GM18907 (cell line): ENCODE measurements around the gene C1QTNF12.

Experiments
- ATAC-seq: cut with Tn5 transposase; IDR thresholded peaks from one replicate; pipeline ENCODE4 v1.9.1; 2021; ENCODE audit warnings: mild to moderate bottlenecking, moderate library complexity; ENCODE audit not compliant: unreplicated experiment

The C1QTNF12 gene

DNA sequence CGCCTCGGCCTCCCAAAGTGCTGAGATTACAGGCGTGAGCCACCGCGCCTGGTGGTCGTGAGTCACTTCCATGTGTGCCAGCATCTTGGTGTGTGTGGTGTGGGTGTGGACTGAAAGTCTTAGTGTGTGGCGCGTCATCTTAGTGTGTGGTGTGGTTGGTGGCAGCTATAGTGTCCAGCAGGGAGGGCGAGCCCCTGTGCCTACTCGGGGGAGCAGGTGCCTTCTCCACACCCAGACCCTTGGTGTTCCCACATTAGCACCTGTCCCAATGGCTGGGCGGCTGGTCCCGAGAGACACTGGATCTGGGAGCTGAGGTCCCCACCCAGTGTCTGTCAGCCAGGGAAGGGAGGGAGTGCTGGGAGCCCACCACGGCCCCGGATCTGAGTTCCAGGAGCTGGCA lies 36.5 kb upstream of the C1QTNF12 start:
- ATAC-seq: no peak

DNA sequence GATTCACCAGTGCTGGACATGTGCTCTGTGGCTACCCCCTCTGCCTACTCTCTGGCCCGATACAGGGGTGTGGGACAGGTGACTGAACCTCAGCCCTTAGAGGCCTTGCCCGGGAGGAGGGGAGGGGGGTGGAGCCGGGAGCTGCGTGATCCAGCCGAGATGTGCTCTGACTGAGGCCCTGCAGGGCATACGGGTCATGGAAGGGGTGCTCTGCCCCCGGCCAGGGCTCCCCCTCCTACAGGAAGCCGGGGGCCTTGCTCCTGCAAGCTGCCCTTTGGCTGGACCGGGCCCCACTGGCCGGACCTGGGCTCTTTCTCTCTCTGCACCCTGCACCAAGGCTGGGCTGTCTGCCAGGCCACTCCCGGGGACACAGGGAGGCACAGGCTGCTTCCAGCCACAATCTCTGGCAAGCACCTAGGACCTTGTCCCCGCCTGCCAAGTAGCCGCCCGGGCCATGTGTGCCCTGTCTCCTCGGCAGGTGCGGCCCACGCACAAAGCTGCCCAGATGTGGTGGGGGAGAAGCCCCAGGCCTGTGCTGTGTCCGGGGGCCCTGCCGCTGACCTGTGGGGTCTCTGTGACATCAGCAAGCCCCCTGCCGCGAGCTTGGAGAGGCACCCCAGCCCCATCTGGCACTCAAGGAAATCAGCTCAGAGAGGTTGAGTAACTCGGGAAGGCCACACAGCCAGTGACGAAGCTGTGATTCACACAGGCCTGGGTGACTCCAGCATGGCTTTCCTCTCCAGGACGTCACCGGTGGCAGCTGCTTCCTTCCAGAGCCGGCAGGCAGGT lies 35.2 kb upstream of the C1QTNF12 start:
- ATAC-seq: no peak

DNA sequence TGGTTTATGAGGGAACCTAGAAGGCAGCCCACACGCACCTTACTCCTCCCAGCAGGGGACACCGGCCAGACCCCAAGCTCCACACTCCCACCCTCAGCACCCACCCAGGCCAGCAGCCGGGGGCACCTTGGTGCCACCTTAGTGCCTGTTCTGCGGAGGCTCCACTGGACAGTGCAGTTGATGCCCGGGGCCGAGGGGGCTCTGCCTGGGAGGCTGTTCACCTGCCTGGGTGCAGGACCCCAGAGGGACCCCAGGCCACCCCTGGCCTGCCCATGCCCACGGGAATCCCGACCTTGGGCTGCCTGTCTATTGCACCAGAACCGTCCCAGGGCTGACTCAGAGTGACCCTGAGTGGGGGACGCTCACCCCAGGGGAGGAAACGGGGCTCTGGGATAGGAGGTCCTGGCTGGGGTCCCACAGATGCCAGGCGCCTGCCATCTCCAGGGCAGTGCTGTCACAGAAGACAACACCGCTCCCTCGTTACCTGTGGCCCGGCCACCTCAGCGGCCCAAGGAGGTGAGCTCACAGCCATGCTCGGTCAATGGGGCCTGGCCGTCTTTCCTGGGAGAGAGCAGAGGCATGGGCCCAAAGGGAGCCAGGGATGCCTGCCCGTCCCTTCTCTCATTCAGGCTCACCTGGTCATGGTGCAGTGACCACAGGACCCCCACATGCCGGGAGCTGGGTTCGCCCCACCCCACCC lies 34.4 kb upstream of the C1QTNF12 start:
- ATAC-seq: no peak

DNA sequence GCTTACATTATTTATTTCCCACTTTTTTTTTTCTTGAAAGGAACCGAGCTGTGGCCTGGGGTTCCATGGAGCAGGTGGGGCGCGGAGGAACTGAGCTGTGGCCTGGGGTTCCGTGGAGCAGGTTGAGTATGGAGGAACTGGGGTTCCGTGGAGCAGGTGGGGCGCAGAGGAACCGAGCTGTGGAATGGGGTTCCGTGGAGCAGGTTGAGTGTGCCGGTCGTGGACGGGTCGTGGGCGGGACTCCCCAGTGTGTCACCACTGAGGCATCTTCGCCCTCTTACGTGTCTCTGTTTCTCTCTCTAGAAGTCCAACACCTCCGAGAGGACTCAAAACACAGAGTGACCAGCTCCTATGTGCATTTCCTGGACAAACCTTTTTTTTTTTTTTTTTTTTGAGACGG lies 32.5 kb upstream of the C1QTNF12 start:
- no peak for ATAC-seq

DNA sequence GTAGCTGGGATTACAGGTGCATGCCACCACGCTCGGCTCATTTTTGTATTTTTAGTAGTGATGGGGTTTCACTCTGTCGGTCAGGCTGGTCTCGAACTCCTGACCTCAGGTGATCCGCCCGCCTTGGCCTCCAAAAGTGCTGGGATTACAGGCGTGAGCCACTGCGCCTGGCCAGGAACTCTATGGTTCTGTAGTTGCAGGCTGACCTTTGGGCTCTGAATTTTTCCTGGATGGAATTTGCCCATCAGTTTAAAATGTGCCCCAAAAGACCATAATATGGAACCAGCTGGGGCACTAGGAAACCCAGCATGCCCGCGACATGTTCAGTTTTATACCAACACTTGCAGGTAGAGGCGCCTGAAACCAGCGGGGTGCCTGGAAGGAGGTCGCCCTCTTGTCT lies 32.1 kb upstream of the C1QTNF12 start:
- no peak for ATAC-seq

DNA sequence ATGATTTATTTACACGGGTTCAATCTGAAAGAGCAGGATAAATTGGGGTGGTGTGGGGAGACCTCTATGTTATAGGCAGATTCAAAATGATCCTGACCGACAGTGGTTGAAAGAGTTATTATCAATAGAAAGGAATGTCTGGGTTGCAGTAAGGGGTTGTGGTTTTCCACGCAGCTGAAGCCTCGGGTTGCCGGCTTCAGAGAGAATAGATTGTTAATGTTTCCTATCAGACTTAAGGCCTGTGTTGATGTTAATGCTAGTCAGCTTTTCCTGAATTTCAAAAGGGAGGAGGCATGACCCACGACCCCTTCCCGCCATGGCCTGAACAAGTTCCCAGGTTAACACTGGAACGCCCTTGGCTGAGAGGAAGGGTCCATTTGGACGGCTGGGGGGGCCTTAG lies 29.3 kb upstream of the C1QTNF12 start:
- no peak for ATAC-seq

DNA sequence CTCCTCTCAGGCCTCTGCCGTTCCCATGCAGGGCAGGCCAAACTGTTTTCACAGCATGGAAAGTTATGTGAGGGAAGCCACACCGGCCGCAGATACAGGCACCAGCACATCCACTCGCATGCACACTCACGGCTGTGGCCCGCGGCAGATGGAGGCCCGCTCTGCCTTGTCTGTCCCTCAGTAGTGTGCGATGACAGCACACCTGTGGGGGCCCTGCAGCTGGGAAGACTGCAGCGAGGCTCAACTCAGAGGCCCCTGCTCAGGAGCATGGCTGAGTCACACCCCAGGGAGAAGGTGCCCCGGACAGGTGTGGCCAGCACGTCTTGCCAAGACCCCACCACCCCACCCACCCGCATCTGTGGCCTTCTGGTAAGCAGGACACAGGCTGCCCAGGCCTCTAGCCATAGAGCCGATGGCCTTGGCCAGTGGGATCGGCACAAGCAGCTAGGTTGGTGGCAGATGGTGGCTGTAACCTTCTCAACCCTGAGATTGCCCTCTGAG lies 28.5 kb upstream of the C1QTNF12 start:
- ATAC-seq: no peak

DNA sequence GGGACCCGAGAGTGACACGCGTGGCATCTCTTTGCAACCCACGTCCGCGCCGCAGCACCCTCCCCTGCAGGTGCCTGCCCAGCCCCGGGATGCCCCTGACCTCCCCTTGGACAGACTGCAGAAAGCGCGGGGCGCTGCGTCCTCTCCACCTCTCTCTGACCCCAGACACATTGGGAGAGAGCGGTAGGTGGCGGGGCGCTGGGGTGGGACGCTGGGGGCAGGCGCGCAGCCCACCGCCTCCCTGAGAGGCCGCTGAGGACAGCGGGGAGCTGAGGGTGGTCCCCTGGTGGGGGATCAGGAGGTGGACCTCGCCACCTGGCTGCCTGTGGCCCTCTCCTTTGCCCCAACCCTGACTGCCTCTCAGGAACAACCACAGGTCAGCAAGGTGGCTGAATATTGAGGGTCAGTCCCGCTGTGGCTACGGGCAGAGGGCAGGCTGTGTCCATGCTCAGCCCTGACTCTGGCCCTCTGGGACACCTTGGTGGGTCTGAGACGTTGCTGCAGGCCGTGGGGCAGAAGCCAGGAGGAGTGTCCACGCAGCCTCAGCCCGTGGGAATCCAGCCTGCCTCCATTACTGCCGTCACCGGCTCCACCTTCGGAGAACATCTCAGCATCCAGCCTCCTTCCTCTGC lies 27.9 kb upstream of the C1QTNF12 start:
- ATAC-seq: peak; percentile 28

DNA sequence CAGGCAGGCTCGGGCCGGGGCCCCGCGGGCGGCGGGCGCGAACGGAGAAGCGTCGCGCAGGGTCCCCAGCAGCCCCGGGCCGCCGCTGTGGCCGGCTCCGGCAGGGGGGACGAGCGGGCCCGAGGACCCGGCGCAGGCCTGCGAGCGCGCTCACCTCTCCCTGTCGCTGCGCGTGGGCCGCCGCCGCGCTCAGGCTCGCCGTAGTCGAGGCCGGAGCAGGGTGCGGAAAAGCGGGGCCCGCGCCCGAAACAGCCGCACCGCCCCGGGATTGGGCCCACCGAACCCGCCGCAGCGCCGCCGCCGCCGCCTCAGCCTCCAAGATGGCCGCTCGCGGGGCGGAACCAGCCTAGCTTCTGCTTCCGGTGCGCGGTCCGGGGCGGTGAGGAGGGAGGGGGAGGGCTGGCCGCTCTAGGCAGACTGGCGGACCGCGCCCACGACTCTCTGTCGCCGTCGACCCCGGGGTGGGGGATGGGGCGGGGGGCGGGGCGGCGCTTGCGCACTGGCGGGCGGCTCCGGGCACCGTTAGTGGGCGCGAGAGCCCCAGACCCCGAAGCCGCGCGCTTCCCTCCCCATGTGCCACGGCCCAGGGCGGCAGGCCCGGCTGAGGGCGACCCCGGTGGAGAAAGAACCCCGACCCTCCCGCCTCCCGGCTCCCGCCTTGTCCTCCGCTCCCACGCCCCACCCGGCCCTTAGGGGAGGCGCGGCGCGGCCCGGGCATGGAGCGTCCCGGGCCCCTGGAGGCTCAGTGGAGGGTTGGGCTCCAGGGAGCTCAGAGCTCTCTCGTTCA lies 27.2 kb upstream of the C1QTNF12 start, which contains the start of gene UBE2J2:
Gene UBE2J2 (minus strand): TSS at position 343 of the 787 bp plus-strand sequence. CDS start 5,862 bp downstream, outside the sequence.
- peak; percentile 77 for ATAC-seq

DNA sequence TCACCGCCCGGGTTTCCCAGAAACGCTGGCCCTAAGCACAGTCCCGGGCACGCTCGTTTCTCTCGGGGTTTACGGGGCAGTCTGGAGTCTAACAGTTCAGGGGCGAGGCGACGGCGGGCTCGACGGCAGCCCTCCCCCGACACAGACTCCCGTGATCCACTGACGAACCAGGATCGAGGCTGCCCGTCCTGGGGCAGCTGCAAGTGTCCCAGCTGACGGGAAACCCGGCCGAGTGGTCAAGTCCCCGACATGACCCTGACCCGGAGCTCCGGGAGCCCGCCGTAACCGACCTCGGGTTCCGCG lies 26.6 kb upstream of the C1QTNF12 start:
- ATAC-seq: peak; percentile 22

DNA sequence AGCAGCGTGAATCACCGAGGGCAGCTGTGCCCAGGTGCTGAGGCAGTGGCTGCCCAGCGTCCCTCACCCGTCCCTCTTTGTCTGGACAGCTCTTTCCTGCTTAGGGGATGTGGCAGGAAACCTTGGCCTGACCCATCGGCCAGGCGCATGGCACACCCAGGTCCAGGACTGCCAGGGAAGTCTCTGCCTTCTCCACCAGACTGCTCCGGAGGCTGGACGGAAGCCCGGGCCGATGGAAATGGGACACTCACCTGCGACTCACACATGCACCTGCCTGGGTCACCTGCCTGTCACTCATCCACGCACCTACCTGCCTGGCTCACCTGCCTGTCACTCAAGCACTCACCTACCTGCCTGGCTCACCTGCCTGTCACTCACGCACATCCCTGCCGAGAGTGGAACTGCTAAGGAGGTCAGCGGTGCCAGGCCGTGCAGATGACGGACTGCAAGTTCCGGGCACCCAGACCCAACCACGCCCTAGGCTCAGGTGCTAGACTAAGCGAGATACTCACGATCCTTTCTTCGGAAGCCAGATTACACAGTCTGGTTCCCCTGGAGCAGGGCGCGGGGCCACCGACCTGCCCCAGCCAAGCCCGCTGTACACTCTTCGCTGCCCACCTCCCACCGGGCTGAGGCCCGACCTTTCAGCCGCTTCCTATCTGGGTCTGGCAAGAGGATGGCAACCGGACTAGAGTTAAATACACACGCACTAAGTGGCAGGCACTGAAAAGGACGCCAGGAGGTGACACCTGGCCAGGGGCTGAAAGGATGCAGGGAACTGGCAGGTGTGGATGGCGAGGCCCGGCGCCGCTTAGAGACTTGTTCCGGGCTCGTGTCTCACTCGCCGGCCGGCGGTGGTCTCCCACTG lies 26.1 kb upstream of the C1QTNF12 start:
- ATAC-seq: peak; percentile 5

DNA sequence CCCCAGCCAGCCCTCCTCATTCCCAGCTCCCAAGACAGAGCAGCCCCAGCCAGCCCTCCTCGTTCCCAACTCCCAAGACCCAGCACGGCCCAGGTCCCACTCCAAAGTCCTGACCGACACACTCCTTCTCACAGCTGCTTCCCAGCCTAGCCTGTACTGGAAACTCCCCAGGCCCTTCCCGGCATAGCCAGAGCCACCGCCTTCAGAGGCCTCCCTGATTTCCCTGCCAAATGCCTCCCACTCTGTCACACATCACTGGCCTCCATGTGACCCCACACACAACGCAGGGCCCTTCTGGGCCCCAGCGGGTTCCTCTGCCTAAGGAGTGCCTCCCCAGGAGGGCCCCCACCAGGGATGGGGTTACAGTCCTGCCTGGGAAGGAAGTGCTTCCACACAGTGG lies 24.3 kb upstream of the C1QTNF12 start:
- ATAC-seq: no peak

DNA sequence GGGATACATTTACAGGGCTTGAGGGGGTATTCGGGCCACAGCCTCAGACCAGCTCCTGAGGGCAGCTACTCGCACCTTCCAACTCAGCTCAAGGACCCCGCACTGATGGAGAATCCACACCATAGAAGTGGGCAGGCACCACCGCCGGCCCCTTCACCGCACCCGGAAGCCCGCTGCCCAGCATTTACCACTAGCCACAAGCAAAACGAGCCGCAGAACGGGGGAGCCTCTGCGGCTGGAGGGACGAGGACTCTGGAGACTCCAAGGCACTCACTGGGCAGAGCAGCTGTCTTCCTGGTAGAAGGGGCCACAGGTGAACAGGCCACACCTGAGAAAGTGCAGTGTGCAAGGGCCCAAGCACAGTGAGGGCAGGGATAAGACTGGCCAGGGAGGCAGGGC lies 21.8 kb upstream of the C1QTNF12 start:
- no peak for ATAC-seq

DNA sequence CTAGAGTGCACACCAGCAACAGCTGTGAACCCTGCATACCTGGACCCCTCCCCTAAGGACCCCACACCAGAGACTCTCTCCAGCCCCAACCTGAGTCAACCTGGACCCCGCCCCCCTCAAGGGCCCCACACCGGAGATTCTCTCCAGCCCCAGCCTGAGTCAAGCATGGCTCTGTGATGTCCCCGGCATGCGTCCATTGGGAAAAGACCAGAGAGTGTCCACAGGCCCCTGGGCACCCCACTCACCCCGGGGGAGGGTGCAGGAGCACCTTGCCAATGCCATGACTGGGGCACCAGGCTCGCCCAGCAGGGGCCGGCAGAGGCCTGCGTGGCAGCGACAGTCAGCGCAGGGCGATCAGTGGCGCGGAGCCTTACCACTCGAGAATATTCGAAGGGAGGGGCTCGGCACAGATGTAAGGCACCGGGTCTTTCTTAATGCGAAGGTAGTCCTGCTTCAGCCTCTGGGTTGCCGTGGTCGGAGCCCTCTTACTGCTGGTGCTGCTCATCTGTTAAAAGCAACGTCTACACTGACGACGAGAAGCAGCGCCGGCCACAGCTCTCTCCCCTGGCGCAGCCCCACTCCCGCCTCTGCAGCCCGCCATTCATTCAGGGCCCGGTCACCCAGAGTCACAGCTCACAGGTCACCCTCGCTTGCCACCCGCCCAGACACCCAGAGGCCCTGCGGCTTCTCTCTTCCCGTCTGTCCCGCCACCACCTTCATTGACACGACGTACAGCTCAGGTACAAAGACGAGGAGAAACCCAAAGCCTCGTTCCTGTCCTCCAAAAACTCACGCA lies 21.2 kb upstream of the C1QTNF12 start:
- ATAC-seq: no peak

DNA sequence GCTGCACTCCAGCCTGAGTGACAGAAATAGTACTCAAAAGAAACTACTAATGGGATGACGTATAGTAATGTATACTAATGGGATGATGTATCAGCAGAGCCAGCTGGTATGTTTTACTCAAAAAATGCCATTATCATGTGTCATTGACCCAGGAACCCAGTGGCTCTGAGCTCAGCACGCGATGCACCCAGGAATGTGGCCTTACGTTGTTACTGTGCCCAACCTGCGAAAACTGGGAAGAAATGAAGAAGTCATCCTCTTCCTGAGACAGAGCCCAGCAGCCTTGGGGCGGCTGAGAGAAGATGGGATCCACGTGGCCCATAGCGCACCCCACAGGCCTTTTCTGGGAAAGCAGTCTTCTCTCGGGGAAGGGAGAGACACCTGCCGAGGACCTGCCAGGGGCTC lies 18.3 kb upstream of the C1QTNF12 start:
- no peak for ATAC-seq

DNA sequence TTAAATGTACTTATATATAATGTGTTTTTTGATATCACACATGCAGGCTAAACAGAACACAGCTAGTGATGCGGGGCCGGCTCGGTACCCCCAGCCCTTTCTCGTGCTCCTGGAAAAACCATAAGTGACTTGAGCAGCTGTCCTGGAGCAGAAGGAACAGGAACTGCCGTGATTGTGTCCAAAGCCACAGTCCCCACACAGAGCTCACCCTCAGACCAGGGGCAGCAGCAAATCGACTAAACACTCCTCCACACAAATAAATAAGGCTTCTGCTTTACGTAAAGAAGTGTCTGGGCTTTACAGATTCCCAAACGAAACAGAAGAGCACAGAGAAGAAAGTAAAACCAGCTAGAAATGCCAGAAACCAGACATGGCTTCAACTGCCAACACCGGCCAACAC lies 17.5 kb upstream of the C1QTNF12 start:
- ATAC-seq: no peak

DNA sequence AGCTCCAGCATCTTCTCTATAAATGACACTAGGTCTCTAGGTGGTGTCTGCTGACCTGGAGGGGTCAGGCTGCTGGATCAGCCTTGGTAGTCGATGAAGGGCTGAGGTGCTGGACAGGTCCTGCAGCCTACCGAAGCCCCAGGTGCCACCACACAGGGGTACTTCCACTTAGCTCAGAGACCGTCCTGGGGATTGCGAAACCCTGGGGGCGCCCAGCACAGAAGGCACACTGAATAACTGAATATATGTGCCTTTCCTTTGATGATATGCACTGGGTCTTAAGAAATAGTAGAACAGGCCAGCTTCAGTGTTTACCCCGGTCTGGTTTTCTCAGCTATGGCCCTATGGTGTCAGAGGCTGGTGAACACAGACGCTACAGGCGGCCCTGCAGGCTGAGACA lies 16.2 kb upstream of the C1QTNF12 start:
- no peak for ATAC-seq

DNA sequence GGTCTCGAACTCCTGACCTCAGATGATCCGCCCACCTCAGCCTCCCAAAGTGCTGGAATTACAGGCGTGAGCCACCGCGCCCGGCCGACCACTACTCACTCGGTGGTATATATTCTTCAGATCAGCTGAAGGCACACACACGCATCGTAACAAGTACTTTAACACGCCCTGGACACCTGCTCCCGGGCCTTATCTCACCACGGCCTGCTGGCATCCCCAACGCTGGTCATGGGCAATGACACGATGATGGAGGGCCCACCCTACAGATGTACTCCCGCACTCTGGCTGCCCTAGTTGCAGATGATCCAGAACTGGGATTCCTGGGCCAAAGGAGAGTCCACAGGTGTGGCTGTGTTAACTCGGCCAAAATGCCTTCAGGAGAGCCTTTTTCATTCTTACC lies 15.5 kb upstream of the C1QTNF12 start:
- no peak for ATAC-seq

DNA sequence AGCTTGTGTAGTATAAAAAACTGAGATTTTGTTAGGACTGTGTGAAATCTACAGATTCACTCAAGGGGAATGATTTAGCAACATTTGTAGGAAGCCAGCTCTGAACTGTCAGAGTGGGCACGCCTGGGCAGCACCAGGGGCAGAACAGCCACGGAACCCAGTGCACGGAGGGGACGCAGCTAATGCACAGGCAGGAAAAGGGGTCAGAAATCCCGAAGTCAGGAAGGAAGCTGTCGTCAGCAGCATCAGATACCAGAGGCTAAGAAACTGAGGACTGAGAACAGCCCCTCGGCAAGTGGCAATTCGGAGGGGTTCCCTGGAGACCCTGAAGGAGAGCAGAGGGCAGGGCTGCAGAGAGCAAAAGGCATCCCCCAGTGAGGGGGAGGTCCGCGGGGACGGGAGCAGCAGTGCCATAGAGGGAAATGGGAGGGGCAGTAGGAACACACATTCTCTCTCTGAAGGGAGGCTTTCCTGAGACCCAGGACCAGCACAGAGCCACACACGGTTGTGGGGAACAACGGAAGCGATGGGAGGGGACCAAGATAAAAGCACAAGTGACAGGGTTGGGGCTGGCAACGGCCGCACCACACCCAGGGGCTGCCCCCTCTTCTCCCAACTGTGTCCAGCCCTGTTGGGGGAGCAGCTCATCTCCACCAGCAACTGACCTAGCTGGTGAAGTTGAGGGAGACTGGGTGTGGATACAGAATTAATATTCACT lies 14.5 kb upstream of the C1QTNF12 start:
- ATAC-seq: no peak
